ENCODE measurements around the gene C4orf50.
"Not testable (repeated sequence)": the region's sequence is repeated elsewhere in the genome, so short reads cannot be mapped to it uniquely, and the experiment has no call there.

C4orf50 gene

GRCh38 chr4:6012200-6012599, 6.0 kb downstream of the C4orf50 start:
- DNase-seq, result no peak

GRCh38 chr4:6011686-6012085, 6.5 kb downstream of the C4orf50 start:
- peak; percentile 30 for DNase-seq

- no peak for DNase-seq
These were observed 7.0 kb downstream of the C4orf50 start for GRCh38 chr4:6011271-6011671.

GRCh38 chr4:6010789-6011188, 7.4 kb downstream of the C4orf50 start:
- no peak for DNase-seq

GRCh38 chr4:6009452-6009851, 8.8 kb downstream of the C4orf50 start:
- no peak for DNase-seq

GRCh38 chr4:6008766-6009385, 9.4 kb downstream of the C4orf50 start:
- no peak for DNase-seq

GRCh38 chr4:6008092-6008551, 10.1 kb downstream of the C4orf50 start:
- no peak for DNase-seq

- no peak for DNase-seq
These were observed 13.1 kb downstream of the C4orf50 start for GRCh38 chr4:6005175-6005574.

- not testable (repeated sequence) for DNase-seq
These were observed 14.7 kb downstream of the C4orf50 start for GRCh38 chr4:6003485-6003884.

GRCh38 chr4:6002926-6003325, 15.3 kb downstream of the C4orf50 start:
- DNase-seq, result no peak

GRCh38 chr4:6002492-6002833, 15.8 kb downstream of the C4orf50 start:
- DNase-seq, result no peak

- DNase-seq, result no peak
These were observed 16.3 kb downstream of the C4orf50 start for GRCh38 chr4:6001680-6002491.

- DNase-seq, result no peak
These were observed 18.3 kb downstream of the C4orf50 start for GRCh38 chr4:5999830-6000365.

GRCh38 chr4:5999356-5999755, 18.9 kb downstream of the C4orf50 start:
- no peak for DNase-seq

- peak; percentile 27 for DNase-seq
These were observed 19.8 kb downstream of the C4orf50 start for GRCh38 chr4:5998333-5998936.

GRCh38 chr4:5996641-5997040, 21.6 kb downstream of the C4orf50 start:
- peak; percentile 33 for DNase-seq

GRCh38 chr4:5995901-5996623, 22.2 kb downstream of the C4orf50 start:
- DNase-seq, result peak; percentile 48

GRCh38 chr4:5993876-5994811, 24.1 kb downstream of the C4orf50 start:
- DNase-seq, result no peak

- not testable (repeated sequence) for DNase-seq
These were observed 24.9 kb downstream of the C4orf50 start for GRCh38 chr4:5993346-5993745.

- DNase-seq, result no peak
These were observed 25.4 kb downstream of the C4orf50 start for GRCh38 chr4:5992828-5993321.

- DNase-seq, result peak; percentile 80
These were observed 25.9 kb downstream of the C4orf50 start for GRCh38 chr4:5992171-5992827.
